GM23248 (cell line): ENCODE data around the gene ITGB3BP.

ENCODE experiments used
- EZH2 ChIP-seq: fragments of 200-600 bp; sonication (generic); IDR thresholded peaks from 2 replicates; pipeline ENCODE4 v1.6.1; 2018; ENCODE audit warnings: antibody characterized with exemption, mild to moderate bottlenecking; ENCODE audit not compliant: insufficient read depth, poor library complexity, severe bottlenecking
- EZH2phosphoT487 ChIP-seq: fragments of 200-600 bp; sonication (generic); IDR thresholded peaks from 2 replicates; pipeline ENCODE4 v1.6.1; 2018; ENCODE audit warnings: antibody characterized with exemption, moderate library complexity, mild to moderate bottlenecking, low read depth; ENCODE audit not compliant: insufficient read depth

DNA sequence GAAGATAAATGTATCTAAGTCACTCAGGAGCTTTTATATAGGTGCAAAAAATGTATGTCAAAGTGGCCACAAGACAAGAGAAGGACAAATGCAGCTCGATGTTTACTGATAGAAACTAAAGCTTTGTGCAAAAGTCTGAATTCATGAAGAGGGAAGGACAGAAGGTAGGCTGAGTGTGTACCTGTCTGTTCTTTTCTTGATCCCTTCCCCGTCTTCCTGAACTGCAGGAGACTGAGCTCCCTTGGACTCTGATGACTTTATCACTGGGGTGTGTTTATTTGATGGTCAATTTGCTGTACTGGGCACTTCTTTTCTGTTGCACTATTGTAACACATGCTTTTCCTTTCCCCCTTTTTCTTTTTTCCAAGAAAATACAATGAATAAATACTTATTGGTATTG lies 25.4 kb downstream of the ITGB3BP start:
- no peak for TF ChIP-seq EZH2
- no peak for TF ChIP-seq EZH2phosphoT487
